Right hindlimb (tissue), 1 donor: ENCODE results near the gene SORCS2.

Experiments used
- DNase-seq: peaks from one replicate; pipeline ENCODE4 v3.0.0-alpha.2; 2018

SORCS2 gene

DNA sequence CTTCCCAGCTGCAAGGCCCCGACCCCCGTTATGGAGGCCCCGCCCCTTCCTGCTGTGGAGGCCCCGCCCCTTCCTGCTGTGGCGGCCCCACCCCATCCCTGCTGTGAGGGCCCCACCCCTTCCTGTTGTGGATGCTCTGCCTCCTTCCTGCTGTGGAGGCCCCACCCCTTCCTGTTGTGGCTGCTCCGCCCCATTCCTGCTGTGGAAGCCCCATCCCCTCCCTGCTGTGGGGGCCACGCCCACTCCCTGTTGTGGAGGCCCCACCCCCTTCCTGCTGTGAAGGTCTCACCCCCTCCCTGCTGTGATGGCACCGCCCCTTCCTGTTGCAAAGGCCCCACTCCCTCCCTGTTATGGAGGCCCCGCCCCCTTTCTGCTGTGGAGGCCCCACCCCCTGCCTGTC, 347.3 kb downstream of the SORCS2 start:
- DNase-seq: no peak

DNA sequence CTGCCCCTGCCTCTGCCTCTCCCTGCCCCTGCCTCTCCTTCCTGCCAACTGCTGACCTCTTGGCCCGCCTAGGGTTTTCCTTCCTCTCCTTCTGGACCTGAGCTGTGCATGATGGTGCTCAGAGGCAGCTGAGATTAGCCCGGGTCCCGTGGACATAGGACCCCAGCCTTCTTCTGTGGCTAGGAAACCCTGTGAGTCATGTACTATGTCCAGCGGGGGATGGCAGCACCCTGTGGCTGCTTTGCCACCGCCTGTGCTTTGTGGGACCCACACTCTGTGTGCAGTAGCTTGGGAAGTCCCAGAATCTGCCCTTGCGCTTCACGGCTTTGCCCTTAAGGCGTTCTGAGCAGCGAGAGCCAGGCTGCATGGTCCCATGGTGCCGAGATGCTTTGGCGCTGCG, 347.9 kb downstream of the SORCS2 start:
- no peak for DNase-seq

DNA sequence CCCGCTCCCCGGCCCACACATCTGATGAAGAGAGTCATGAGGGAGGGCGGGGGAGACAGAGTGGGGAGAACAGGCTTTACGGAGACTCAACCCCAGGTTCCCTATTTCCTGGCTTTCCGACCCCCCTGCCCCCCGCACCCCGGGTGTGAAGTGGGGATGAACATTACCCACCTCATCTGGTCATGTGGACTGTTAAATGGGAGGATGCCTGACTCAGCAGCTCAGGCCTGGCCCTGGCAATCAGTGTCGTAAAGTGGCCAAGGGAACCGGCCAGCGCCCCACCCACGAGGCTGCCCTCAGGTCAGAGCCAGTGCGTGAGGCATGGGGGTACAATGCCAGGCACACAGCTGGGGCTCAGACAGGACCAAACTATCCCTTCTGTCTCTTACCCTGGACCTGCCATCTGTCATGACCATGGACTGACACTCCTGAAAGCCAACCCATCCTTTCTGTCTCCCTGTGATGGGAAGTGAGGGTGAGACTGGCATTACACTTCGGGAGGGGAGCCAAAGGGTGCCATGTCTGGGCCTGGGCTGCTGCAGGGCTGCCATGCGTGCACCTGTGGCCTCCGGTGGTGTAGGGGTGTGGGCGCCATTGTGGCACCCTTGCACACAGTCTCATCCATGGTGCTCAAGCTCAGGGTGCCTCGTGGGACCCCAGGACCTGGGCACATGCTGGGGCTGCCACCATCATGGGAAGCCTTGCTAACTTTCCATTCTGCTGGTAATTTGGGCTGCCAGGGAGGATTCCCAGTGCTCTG, 348.5 kb downstream of the SORCS2 start:
- DNase-seq: no peak

DNA sequence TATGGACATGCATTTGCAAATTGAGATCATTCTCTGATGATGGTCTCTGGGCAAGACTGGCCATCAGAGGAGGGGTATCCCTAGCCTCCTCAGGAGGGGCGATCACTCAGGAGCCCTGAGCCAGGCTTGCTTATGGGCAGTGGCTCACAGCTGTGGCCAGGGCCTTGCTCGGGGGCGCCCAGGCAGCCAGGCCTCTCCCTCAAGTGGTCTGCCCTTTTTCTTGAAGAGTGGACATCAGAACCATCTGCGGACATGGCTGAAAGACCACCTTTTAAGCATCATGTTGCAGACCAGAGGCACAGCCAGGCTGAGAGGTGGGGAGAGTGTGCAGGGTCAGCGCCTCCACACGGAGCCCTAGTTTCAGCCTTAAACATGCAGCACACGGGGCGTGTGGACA, 349.1 kb downstream of the SORCS2 start:
- DNase-seq: no peak

DNA sequence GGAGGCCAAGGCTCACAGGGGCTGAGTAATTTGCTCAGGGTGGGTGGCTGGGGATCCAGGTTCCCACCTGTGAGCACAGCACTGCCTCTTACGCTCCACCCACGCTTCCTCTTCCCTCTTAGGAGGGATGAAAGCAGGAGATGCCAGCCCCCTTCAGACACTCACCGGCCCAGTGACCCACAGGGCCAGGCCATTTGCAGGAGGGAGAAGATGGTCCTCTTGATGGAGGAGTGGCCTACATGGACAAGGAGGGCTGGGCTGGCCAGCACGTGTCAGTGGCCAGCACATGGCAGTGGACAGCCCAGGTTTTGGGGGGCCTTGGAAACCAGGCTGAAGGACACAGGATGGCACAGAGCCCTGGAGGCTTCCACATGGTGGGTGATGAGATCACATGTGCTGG, 350.4 kb downstream of the SORCS2 start:
- DNase-seq: no peak

DNA sequence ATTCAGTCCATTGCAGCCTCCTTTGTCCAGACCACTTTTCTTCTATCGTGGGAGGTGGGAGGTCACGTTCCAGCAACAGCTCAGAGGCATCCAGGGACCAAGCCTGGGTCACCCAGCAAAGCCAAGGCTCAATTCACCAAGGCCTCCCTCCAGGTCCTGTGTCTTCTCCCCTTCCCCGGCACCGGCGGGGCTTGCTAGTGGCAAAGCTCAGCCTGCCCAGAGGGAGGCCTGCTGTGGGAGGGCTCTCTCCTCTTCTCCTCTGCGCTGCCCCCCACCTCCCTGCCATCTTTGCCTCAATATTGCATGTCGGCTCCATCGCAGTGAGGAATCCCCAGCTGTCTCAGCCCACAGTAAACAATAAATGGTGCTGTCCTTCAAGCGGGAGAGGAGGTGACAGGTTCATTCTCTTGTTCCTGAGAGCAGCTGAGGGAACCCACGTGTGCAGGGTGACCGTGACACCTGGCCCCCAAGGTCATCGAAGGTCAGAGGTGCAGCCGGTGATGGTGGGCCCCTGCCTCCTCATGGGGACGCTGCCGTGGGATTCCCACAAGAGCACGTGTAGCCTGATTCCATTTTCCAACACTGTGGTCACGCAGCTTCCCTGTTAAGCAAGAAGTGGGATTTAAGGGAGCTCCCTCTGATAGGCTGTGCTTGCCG, 353.9 kb downstream of the SORCS2 start:
- no peak for DNase-seq

DNA sequence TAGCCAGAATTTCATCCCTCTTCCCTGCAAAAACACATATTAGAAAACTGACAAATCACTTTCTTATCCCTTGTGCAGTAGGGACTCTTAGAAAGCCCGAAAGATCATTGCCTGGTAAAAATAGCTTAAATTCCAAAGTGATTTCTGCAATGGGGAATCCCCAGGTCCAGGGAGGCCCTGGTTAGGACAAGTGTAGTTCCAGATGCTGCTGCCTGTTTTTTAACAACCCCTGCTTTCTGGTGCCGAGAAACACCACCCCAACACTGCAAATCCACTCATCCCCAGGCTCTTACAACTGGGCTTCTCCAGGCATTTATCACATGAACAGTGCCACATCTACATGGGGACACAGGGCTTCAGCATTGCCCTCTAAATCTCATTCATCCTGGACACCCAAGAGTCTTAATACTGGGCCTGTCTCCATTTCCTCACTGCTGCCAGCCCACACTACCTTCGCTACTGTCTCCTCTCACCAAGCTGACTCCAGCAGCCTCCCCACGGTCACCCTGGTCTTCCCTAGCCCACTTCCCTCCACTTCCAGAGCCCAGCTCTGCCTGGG, 354.6 kb downstream of the SORCS2 start:
- DNase-seq: no peak

DNA sequence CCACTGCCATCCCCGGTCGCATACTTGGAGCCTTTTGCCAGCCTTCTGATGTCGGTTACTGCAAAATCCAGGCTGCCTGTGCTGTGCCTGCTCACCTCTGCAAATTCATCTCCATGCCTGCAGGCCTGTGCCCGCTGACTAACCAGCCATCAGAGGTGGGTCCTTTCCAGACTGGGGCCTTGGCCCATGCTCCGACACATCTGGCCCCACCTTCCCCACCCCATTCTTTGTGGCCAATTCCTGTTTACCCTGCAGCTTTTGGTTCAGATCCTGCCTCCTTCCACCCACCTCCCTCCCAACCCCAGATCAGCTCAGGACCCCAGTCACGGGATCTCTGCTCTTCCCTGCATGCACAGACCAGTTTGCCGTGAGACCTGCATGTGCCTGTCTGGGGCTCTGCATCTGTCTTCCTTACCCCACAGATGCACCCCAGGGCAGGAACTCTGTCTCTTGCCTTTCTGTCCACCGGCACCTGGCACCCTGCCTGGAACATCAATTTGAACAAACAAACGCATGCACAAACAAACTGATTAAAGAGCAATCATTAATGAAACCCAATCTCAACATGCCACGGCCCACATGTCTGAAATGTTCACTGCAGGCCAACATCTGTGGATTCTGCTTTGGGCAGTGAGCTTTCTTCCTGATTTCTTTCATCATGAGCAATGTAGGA, 355.2 kb downstream of the SORCS2 start:
- DNase-seq: no peak

DNA sequence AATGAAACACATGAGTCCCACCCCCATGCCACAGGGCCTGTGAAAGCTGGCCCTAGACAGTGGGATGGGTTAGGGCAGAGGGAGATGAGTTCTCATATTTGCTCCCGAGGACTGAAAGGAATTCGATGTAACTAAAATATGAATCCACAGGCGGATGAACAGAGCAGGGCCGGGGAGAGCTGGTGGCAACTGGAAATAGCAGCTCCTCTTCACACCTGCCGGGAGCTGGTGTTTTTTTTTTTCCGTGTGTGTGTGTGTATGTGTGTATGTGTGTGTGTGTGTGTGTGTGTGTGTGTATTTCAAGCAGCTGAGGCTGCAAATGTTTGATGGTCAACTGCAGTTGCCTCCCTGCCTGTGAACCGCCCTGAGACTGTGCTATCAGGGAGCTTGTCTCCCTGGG, 357.5 kb downstream of the SORCS2 start:
- DNase-seq: no peak

DNA sequence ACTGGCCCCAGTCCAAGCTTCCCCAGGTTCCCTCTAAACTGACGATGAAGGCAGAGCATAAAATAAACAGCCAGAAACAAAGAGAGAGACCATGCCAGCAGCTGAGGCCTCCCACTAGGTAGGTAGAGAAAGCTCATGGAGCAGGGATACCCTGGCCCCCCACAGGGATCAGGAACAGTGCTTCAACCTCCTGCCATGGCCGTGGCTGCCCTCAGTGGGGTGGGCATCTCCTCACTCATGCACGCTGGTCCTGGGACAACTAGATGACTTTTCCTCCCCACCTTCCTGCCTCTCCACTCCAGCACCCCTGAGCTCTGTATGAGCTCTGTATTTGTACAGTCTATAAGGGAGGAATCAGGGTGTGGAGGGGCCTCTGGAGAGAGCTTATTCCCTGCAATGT, 360.1 kb downstream of the SORCS2 start:
- no peak for DNase-seq

DNA sequence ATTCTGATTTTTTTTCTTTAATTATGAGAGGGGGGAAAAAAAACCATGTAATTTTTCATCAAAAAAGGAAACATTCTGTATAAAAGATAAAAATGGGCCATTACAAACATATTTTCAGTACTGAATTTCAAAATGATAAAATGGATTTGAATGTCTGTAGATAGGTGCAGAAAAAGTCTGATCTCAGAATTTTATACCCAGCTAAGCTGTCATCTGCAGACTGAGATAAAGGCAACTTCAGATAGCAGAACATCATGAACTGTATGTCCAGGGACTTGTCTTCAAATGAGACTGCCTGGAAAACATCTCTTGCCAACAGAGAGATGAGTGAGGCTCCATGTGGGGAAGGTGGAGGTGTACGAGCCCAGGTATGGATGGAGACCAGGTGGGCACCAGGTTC, 360.9 kb downstream of the SORCS2 start:
- no peak for DNase-seq

DNA sequence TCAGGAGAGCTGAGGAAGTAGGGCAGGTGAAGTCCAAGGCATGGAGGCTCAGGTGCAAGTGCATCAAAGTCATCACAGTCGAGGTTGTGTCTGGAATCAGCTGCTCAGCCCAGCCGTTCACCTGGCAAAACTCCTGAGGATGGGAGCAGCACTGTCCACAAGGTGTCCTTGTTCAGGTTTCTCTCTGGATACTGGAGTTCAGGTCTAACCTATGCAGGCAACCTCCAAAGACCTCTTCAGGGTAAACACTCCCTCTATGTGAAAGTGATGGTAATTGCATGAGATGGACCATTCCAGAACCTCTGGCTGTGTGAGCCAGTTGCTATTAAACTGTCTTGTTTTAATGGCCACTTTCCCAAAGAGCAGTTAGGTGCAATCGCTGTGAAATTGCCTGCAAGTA, 362.6 kb downstream of the SORCS2 start:
- DNase-seq: no peak

DNA sequence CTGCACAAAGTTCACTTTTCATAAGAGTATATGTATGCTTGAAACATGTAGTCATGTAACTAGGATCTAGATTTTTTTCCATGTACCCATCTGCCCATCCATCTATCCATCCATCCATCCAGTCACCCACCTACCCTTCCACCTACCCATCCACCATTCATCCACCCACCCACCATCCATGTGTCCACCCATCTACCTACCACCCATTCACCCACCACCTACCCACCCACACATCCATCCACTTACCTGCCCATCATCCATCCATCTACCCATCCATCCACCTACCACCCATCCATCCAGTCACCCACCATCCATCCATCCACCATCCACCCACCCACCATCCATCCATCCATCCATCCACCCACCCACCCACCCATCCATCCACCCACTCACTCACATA, 364.2 kb downstream of the SORCS2 start:
- DNase-seq: no peak

DNA sequence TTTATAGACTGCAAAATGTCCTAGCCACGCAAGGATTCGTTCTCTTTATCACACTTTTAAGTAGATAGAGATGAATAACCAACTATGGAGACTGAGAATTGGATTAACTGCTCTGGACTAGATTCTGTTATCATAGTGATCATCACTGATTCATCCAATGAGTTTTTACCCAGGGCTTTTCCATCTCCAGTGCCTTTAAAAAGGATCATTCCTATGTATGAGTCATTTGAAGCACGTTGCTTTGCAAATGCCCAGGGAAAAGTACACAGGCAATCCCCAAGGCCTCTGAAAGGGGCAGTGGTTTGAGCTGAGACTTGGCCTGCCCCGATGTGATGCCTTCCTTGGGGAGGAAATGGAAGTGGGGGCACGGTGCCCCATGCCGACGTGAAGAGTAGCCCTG, 365.1 kb downstream of the SORCS2 start:
- DNase-seq: no peak

DNA sequence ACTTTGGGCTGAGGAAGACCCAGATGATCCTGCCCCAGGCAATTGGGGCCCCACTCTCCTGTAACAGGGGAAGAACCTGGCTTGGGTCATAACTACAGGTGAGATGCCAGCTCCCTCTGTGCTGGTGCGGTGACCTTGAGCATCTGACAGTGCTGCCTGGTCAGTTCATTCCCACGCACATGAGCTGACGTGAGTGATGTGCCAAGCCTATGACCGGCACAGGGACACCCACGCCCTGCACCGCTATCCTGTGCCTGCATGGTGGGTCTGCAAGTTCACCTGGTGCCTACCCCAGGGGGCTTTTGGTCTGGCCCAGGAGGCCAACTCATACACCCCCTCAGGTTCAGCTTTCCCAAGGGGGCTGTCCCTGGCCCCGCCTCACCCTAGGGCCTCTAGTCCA, 366.1 kb downstream of the SORCS2 start:
- DNase-seq: no peak

DNA sequence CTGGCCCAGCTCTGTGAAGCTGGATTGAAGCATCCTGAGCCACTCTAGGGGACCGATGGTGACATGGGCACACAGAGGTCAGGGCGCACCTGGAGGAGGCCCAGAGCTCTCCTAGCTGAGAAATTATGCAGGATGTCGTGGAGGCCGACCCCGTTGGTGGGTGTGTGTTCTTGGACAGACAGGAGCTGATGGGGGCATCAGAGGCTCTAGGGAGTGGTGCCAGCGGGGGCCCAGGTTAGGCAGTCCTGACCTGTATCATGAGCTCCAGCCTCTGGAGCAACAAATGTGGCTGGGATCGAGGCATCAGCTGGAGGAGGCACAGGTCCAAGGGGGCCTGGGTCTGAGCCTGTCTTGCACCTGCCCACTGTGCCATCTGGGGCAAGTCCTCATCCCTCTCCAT, 367.0 kb downstream of the SORCS2 start:
- DNase-seq: no peak

DNA sequence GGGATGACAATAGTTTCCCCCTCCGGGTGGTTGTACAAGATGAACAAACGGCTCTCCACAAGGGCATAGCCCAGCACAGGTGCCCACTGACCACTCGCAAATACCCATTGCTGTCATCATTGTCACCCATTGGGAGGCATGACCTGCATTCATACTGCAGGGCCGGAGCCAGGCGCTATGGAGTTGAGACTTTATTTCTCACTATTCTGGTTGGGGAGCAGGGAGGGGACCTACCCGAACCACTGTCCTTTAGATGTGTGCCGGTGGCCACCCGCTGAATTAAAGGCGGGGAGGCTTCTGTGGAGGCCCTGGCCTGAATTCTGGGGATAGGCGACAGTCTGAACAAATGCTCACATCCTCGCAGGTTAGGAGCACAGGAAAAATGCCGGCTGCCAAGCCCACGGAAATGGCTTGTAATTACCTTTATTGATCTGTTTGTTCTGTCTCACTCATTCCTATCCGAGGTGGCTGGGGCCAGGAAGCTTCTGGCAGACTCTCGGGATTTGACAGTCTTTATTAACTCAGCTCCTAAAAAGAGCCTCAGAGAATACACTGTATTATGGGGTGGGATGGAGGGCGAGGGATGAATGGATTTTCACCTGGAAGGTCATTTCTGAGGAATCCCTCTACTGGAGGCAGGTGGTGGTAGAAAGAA, 367.5 kb downstream of the SORCS2 start:
- no peak for DNase-seq

DNA sequence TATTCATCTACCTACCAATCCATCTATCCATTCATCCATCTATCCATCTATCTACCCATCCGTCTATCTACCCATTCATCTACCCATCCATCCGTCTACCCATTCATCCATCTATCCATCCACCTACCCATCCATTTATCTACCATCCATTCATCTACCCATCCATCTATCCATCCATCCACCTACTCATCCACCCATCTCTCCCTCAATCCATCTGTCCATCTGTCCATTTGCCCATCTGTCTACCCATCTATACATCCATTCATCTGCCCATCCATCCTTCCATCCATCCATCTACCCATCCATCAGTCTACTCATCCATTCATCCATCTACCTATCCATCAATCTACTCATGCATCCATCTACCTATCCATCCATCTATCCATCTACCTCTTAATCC, 369.2 kb downstream of the SORCS2 start:
- DNase-seq: no peak

DNA sequence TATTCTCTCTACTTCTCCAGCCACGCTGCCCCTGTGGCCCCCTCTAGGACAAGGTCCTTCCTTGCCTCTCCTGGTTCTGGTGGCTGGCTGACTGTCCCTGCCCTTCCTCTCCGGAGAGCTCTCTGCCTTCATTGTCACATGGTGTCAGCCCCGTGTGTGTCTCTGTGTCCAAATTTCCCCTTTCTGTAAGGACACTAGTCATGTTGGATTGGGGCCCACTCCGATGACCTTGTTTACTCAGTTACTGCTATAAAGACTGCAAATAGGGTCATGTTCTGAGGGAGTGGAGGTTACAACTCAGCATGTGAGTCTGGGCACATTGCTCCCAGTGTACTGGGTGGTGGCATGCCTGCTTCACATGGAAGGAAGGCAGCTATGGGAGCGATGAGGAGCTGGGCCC, 371.9 kb downstream of the SORCS2 start:
- no peak for DNase-seq

DNA sequence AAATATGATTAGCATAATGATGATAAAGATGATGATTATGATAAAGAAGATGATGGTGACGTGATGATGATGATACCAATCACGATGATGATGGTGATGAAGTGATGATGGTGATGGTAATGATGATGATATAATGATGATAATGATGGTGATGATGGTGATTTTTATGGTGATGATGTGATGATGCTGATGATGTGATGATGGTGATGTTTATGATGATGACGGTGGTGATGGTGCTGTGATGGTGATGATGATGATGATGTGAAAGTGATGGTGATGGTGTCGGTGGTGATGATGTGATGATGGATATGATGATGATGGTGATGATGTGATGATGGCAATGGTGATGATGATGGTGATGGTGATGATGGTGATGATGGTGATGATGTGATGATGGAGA, 373.1 kb downstream of the SORCS2 start:
- no peak for DNase-seq

DNA sequence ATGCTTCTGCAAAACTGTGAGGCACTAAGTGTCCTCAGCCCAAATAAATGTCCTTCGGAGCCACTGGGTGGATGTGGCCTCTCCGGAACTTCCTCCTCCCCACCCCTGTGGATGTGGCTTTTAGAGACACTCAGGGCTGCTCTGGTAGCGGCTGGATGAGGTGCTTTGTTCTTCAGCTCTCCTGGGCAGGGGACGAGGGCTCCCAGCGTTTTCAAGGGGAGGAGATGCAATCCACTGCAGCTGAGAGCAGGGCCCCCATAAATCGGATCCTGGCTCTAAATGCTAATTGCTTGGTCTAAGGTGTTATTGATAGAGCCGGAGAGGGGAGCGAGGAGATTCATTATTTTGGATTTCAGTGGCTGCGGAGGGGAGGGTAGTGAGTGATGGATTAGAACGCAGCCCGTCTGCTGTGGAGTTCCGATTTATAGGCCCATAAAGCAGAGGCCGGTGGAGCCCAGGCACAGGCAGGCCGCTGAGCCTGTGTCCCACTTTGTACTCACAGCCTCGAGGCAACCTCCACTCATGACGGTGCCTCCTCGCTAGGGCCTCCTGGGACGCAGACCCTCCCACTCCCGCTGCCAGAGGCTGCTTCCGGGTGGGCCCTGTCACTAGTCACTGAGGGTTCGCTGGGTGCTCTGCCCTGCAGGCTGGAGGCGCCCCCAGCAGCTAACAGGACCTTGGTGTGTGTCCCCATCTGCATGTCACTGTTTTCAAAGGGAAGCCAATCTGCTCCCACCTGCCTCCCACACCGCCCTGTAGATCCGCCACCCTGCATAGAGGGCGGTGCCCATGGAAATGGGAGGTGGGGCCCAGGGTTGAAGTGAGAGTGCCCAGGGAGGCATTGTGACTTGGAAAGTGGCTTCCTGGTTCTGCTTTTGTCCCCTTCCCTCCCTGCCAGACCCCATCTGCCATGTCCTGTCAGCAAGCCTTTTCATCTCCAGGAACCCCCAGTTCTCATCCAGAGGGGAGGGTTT, 377.8 kb downstream of the SORCS2 start:
- DNase-seq: no peak

DNA sequence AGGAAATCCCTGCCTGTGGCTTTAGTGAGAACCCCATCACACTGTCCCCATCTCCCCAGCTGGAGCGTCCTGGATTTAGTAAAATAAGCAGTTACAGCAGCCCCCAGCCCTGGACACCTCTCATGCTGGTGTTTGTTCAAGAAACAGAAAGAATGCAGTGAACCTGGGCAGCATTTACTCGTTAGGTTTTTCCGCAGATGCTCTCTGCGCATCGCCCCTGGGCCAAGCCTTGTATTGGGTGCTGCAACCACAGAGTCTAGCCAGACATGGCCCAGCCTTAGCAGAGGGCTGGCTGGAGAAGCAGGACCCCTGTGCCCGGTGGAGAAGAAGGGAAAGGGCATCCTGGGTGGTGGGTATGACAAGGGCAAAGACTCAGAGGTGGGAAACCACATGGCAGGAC, 378.7 kb downstream of the SORCS2 start:
- DNase-seq: no peak
